Measurements from ENCODE around the gene DHRS3. TPM values are rescaled to one million over a fixed set of nuclear protein-coding genes. Genes with fewer than 3 reads are reported as not detected.
A peak's percentile ranks its signal among the peaks of the same experiment; 100 is the strongest.

Gene DHRS3
- polyA plus RNA-seq, 2 donors: 73.1 to 83.7 TPM

DNA sequence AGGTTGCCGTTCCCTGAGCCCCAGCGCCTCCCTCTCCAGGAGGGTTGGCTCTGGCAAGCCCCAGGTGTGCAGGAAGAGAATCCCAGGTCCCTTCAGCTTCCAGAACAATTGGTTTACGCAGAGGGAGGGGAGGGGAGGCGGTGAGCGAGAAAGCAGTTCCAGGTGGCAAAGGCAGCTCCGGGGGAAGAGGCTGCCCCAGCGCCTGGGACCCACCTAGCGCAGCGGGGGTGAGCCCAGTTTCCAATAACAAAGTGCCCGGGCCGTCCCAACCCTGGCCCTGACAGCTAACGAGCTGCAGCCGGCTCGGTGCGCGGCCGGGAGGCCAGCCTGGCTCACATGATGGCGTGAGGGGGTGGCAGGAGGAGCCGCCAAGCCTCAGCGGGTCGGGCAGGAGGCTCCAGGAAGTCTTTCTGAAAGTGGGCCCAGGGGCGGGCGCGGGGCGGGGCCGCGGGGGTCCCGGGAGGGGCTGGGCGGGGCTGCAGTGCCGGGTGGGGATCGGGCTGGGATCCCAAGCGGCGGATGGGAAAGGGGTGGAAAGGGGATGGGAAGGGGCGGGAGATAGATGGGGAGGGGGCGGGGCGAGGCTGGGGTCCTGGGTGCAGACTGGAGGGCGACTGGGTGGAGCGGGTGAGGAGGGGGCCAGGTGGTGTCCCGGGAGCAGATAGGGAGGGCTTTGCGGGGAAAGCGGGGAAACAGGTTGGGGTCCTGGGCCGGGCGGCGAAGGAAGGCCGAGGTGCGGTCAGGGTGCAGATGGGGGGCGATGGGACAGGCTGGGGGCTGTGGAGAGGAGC, 22.8 kb downstream of the DHRS3 start:
- Histone ChIP-seq H3K4me1 (ENCODE audit: control insufficient read depth in 2 of 2, insufficient read depth in 2 of 2, low read length in 1 of 2) (peaks cover 10 to 58% of the 10 kb centered on the region in 2 donors), H3K27me3 (ENCODE audit: control insufficient read depth in 1 of 2, insufficient read depth in 2 of 2, low read length in 2 of 2) (no peaks in the 10 kb centered on the region), H3K36me3 (ENCODE audit: control insufficient read depth in 2 of 2, insufficient read depth in 2 of 2, low read length in 1 of 2) (peaks cover 0 to 11% of the 10 kb centered on the region in 2 donors), H3K27ac (ENCODE audit: low read depth in 2 of 2, low read length in 1 of 2) (peak overlapping the region; percentile 94 to 96), H3K4me3 (ENCODE audit: low read depth in 1 of 2, low read length in 2 of 2) (peak overlapping the region; percentile 15 to 34), H3K9me3 (ENCODE audit: control insufficient read depth in 2 of 2, insufficient read depth in 1 of 2, low read depth in 1 of 2, low read length in 1 of 2) (no peaks in the 10 kb centered on the region)
- WGBS, 2 donors: 9 to 17% methylated on average over 32 to 47 of the region's 47 CpGs

DNA sequence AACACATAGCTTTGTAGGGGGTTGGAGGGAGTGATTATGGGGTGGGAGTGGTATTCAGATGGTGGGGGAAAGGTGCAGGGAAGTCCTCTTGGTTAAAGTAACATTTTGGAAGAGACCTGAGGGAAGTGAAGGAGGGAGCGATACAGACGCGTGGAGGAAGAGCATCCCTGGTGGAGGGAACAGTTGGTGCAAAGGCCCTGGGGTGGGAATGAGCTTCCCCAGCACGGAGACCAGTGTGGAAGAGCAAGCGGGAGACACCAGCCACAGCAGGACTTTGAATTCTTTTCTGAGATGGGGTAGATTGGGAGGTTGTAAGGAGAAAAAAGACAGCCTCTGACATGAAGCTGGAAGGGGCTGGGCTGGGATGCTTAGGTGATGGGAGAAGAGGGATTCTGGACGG, 23.5 kb downstream of the DHRS3 start:
- Histone ChIP-seq H3K4me1 (ENCODE audit: control insufficient read depth in 2 of 2, insufficient read depth in 2 of 2, low read length in 1 of 2) (peaks cover 10 to 56% of the 10 kb centered on the region in 2 donors), H3K27me3 (ENCODE audit: control insufficient read depth in 1 of 2, insufficient read depth in 2 of 2, low read length in 2 of 2) (no peaks in the 10 kb centered on the region), H3K36me3 (ENCODE audit: control insufficient read depth in 2 of 2, insufficient read depth in 2 of 2, low read length in 1 of 2) (peaks cover 0 to 7% of the 10 kb centered on the region in 2 donors), H3K4me3 (ENCODE audit: low read depth in 1 of 2, low read length in 2 of 2) (no peak overlapping the region), H3K9me3 (ENCODE audit: control insufficient read depth in 2 of 2, insufficient read depth in 1 of 2, low read depth in 1 of 2, low read length in 1 of 2) (no peaks in the 10 kb centered on the region), H3K27ac (ENCODE audit: low read depth in 2 of 2, low read length in 1 of 2) (peak overlapping the region; percentile 94 to 96)
- WGBS, 2 donors: 79 to 81% methylated on average over 6 of the region's 6 CpGs

DNA sequence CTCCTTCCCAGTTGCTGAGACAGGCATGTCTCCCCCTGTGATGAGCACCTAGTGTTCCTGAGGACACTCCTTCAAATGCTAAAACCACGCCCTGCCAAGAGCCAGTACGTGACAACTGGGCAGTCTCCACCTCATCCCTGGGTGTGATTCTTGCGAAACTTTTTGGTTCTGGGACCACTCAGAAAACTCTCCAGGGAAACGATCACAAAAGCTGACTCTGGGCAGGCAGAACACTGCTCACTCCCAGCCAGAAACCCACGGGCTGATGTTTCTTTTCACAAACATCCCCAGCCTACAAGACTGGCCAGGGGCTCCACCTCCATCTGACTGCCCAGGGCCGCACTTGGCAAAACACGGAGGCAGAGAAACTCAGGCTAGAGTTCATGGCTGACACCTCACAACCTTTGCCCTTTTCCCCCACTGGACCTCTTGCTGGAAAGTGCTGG, 24.4 kb downstream of the DHRS3 start:
- Histone ChIP-seq H3K4me3 (ENCODE audit: low read depth in 1 of 2, low read length in 2 of 2) (no peak overlapping the region), H3K9me3 (ENCODE audit: control insufficient read depth in 2 of 2, insufficient read depth in 1 of 2, low read depth in 1 of 2, low read length in 1 of 2) (no peaks in the 10 kb centered on the region), H3K4me1 (ENCODE audit: control insufficient read depth in 2 of 2, insufficient read depth in 2 of 2, low read length in 1 of 2) (peaks cover 8 to 56% of the 10 kb centered on the region in 2 donors), H3K27ac (ENCODE audit: low read depth in 2 of 2, low read length in 1 of 2) (peak overlapping the region; percentile 80 to 96), H3K36me3 (ENCODE audit: control insufficient read depth in 2 of 2, insufficient read depth in 2 of 2, low read length in 1 of 2) (peaks cover 0 to 7% of the 10 kb centered on the region in 2 donors), H3K27me3 (ENCODE audit: control insufficient read depth in 1 of 2, insufficient read depth in 2 of 2, low read length in 2 of 2) (no peaks in the 10 kb centered on the region)
- WGBS, 2 donors: 34 to 37% methylated on average over 7 of the region's 7 CpGs

DNA sequence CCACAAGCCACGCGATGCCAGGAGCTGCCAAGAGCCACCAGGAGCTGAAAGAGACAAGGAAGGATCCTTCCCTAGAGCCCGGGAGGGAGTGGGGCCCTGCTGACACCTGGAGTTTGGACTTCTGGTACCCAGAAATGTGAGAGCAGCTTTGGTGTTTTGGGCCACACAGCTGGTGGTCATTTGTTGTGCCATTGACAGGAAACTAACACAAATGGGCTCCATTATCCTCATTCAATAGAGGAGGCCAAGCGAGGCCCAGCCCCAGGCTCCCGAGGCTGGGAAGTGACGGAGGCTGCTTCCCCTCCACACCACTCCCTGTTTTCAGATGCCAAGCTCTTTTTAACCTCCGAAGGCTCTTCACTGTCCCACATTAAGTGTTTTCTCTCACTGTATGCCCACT, 25.5 kb downstream of the DHRS3 start:
- no peaks in the 10 kb centered on the region for H3K9me3 ChIP-seq (ENCODE audit: control insufficient read depth in 2 of 2, insufficient read depth in 1 of 2, low read depth in 1 of 2, low read length in 1 of 2)
- H3K36me3 ChIP-seq (ENCODE audit: control insufficient read depth in 2 of 2, insufficient read depth in 2 of 2, low read length in 1 of 2): peaks cover 0 to 10% of the 10 kb centered on the region in 2 donors
- H3K4me1 ChIP-seq (ENCODE audit: control insufficient read depth in 2 of 2, insufficient read depth in 2 of 2, low read length in 1 of 2): peaks cover 8 to 53% of the 10 kb centered on the region in 2 donors
- H3K27me3 ChIP-seq (ENCODE audit: control insufficient read depth in 1 of 2, insufficient read depth in 2 of 2, low read length in 2 of 2): no peaks in the 10 kb centered on the region
- WGBS, 2 donors: 71 to 84% methylated on average over 7 of the region's 7 CpGs
- peak overlapping the region; percentile 80 to 82 for H3K27ac ChIP-seq (ENCODE audit: low read depth in 2 of 2, low read length in 1 of 2)
- H3K4me3 ChIP-seq (ENCODE audit: low read depth in 1 of 2, low read length in 2 of 2): no peak overlapping the region

DNA sequence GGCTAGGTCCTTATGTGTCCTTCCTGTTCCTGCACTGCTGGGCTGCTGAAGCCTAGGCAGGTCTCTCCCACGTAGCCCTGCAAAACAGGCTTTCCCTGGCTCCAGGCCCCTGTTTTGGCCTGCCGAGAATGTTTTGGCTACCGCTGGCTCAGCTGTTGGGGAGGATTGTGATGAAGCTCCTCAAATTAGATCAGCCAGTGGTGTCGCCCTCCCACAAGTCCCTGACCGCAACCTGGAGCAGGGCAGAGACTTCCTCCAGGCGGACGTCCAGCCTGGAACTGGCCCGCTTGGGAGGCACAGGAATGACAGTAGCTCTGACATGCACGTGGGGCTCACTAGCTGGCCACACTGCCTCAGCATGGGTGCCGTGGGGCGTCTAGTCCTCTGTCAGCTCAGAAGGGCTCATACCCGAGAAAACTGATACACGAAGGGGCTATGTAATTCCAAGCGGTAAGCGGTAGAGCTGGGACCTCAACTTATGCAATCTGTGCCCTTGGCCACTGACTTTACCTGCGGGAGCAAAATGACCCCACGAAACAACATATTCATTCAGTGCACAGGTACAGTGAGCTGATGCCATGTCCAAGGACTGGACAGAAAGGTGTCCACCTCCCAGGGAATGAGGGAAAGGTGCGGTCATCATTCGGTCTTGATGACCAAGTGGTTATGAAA, 26.6 kb downstream of the DHRS3 start:
- Histone ChIP-seq H3K36me3 (ENCODE audit: control insufficient read depth in 2 of 2, insufficient read depth in 2 of 2, low read length in 1 of 2) (peaks cover 0 to 10% of the 10 kb centered on the region in 2 donors), H3K4me1 (ENCODE audit: control insufficient read depth in 2 of 2, insufficient read depth in 2 of 2, low read length in 1 of 2) (peaks cover 8 to 47% of the 10 kb centered on the region in 2 donors)
- 54 to 69% methylated on average over 19 of the region's 19 CpGs for whole genome bisulfite sequencing, 2 donors

DNA sequence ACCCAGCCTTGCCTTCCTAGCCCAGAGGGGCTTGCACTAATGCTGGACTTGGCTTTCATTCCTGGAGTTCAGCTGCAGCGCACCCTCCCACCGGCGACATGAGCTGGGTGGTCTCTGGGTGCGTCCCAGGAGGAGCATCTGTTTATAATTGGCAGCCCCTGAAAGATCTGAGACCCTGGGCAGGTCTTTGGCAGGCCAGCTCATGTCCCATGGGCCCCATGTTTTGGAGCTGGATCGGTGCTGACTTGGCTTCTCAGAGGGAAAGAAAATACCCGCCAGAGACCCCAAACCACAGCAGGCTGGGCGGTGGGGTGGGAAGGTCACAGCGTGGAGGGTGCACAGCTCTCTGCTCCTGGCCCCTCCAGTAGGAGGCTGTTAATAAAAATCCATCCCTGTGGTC, 29.3 kb downstream of the DHRS3 start:
- Histone ChIP-seq H3K9me3 (ENCODE audit: control insufficient read depth in 2 of 2, insufficient read depth in 1 of 2, low read depth in 1 of 2, low read length in 1 of 2) (no peaks in the 10 kb centered on the region), H3K36me3 (ENCODE audit: control insufficient read depth in 2 of 2, insufficient read depth in 2 of 2, low read length in 1 of 2) (peaks cover 0 to 18% of the 10 kb centered on the region in 2 donors), H3K27me3 (ENCODE audit: control insufficient read depth in 1 of 2, insufficient read depth in 2 of 2, low read length in 2 of 2) (no peaks in the 10 kb centered on the region), H3K27ac (ENCODE audit: low read depth in 2 of 2, low read length in 1 of 2) (peak overlapping the region in 1 of 2 donors; percentile 31), H3K4me3 (ENCODE audit: low read depth in 1 of 2, low read length in 2 of 2) (no peak overlapping the region), H3K4me1 (ENCODE audit: control insufficient read depth in 2 of 2, insufficient read depth in 2 of 2, low read length in 1 of 2) (peaks cover 2 to 28% of the 10 kb centered on the region in 2 donors)
- 65 to 77% methylated on average over 8 of the region's 8 CpGs for WGBS, 2 donors

More for the DNA sequence above, 26.6 kb downstream of the DHRS3 start:
- Histone ChIP-seq H3K4me3 (ENCODE audit: low read depth in 1 of 2, low read length in 2 of 2) (no peak overlapping the region), H3K9me3 (ENCODE audit: control insufficient read depth in 2 of 2, insufficient read depth in 1 of 2, low read depth in 1 of 2, low read length in 1 of 2) (no peaks in the 10 kb centered on the region), H3K27me3 (ENCODE audit: control insufficient read depth in 1 of 2, insufficient read depth in 2 of 2, low read length in 2 of 2) (no peaks in the 10 kb centered on the region), H3K27ac (ENCODE audit: low read depth in 2 of 2, low read length in 1 of 2) (peak overlapping the region; percentile 80 to 82)

DNA sequence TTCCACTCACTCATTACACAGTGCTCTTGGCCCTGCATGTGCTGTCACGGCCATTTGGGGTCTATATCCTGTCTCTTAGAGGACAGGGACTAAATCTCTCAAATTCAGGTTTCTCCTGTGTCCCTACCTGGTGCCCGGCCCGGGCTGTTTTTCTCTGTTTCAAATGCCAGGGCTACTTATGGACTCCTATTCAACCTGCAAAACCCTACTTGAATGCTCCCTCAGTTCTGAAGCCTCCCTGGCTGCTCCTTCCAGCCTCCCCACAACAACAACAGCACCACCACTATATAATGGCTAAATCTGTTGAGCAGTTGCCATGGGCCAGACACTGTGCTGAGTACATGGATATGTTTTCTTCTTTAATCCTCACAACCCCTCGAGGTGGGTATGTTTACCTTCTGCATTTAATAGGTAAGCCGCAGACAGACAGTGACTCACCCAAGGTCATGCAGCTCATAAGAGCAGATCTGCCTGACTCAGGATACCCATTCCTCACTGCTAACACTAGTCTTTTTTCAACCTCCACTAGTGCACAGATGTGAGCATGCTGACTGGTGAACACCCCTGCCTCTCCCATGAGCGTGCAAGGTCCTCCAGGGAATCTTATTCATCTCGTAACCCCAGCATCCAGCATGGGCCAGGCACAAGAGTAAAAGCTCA, 29.9 kb downstream of the DHRS3 start:
- WGBS, 2 donors: 77 to 81% methylated on average over 7 of the region's 7 CpGs
- no peaks in the 10 kb centered on the region for H3K27me3 ChIP-seq (ENCODE audit: control insufficient read depth in 1 of 2, insufficient read depth in 2 of 2, low read length in 2 of 2)
- H3K27ac ChIP-seq (ENCODE audit: low read depth in 2 of 2, low read length in 1 of 2): no peak overlapping the region
- peaks cover 0 to 20% of the 10 kb centered on the region in 2 donors for H3K36me3 ChIP-seq (ENCODE audit: control insufficient read depth in 2 of 2, insufficient read depth in 2 of 2, low read length in 1 of 2)
- H3K4me3 ChIP-seq (ENCODE audit: low read depth in 1 of 2, low read length in 2 of 2): no peak overlapping the region
- no peaks in the 10 kb centered on the region for H3K9me3 ChIP-seq (ENCODE audit: control insufficient read depth in 2 of 2, insufficient read depth in 1 of 2, low read depth in 1 of 2, low read length in 1 of 2)
- H3K4me1 ChIP-seq (ENCODE audit: control insufficient read depth in 2 of 2, insufficient read depth in 2 of 2, low read length in 1 of 2): peaks cover 2 to 25% of the 10 kb centered on the region in 2 donors

DNA sequence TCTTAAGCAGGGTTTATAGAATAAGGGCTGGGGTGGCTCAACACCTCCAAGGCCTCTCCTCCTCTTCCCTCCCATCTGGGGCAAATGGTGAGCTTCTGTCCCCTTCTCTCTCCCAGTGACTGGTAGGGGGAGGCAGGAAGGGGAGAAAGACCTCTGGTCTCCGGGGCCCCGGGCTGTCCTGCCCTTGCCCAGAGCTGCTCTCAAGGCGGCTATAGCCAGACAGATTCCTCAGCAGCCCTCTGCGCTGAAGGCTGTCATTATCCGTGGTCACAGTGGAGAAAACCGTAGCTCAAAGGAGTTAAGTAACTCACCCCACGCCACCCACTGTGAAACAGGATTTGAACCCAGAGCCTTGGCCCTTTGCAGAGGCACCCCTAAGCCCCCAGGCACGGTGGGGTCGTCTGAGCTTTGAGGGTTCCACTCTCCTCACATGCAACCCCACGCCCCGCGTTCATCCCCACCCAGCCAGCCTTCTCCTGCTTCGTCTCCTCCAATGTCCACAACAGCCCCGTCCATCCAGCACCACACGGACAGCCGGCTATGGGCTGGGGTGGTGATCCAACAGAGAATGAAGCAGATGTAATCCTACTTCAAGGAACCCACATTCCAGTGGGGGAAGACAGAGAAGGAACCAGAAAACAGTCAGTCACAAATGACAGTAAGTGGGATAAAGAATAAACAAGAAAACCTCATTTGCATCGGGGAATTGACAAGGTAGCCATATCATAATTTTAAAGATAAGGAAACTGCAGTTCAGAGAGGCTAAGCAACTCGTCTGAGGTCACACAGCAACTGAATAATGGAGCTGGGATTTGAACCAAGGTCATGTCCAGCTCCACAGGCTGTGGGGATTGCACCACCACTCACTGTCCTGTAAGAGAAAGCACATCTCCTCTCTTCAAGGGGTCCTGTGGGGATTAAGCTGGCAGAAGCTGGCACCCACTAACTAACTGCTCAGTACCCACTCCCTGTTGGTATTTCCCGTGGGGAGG, 31.8 kb downstream of the DHRS3 start:
- H3K4me3 ChIP-seq (ENCODE audit: low read depth in 1 of 2, low read length in 2 of 2): no peak overlapping the region
- H3K9me3 ChIP-seq (ENCODE audit: control insufficient read depth in 2 of 2, insufficient read depth in 1 of 2, low read depth in 1 of 2, low read length in 1 of 2): no peaks in the 10 kb centered on the region
- WGBS, 2 donors: 83 to 85% methylated on average over 18 to 19 of the region's 19 CpGs
- H3K4me1 ChIP-seq (ENCODE audit: control insufficient read depth in 2 of 2, insufficient read depth in 2 of 2, low read length in 1 of 2): peaks cover 0 to 11% of the 10 kb centered on the region in 2 donors
- H3K36me3 ChIP-seq (ENCODE audit: control insufficient read depth in 2 of 2, insufficient read depth in 2 of 2, low read length in 1 of 2): peaks cover under 1 to 16% of the 10 kb centered on the region in 2 donors
- H3K27me3 ChIP-seq (ENCODE audit: control insufficient read depth in 1 of 2, insufficient read depth in 2 of 2, low read length in 2 of 2): no peaks in the 10 kb centered on the region
- H3K27ac ChIP-seq (ENCODE audit: low read depth in 2 of 2, low read length in 1 of 2): no peak overlapping the region

Measured in esophagus (tissue), 2 donors.